Lower lobe of right lung (tissue), 2 donors: Measurements from ENCODE around the gene SLC35F3. TPM values are rescaled to one million over a fixed set of nuclear protein-coding genes. Genes with fewer than 3 reads are reported as not detected.
"Not testable (repeated sequence)": the region's sequence is repeated elsewhere in the genome, so short reads cannot be mapped to it uniquely, and the experiment has no call there.

ENCODE experiments used
- ATAC-seq, 2 donors: fragments of 200-7000 bp; cut with Tn5 transposase; one replicate each; pipeline ENCODE4 v1.9.1; 2020 to 2022; ENCODE audit warnings: mild to moderate bottlenecking in 2 of 2, moderate library complexity in 2 of 2
- DNase-seq: peaks from one replicate; pipeline ENCODE4 v3.0.0-alpha.2; 2020
- H3K27ac ChIP-seq: fragments of 200-600 bp; one replicate; pipeline ENCODE4 v1.8.0; 2022
- H3K27me3 ChIP-seq: fragments of 200-600 bp; one replicate; pipeline ENCODE4 v1.8.0; 2022; ENCODE audit warnings: low read depth
- H3K36me3 ChIP-seq: fragments of 200-600 bp; one replicate; pipeline ENCODE4 v1.8.0; 2022; ENCODE audit warnings: mild to moderate bottlenecking
- H3K4me1 ChIP-seq: fragments of 200-600 bp; one replicate; pipeline ENCODE4 v1.8.0; 2022
- H3K4me3 ChIP-seq: fragments of 200-600 bp; one replicate; pipeline ENCODE4 v1.8.0; 2022; ENCODE audit warnings: mild to moderate bottlenecking
- H3K9me3 ChIP-seq: fragments of 200-600 bp; one replicate; pipeline ENCODE4 v1.8.0; 2022
- intact Hi-C: fragments of 100-400 bp; cut with DNase I; formaldehyde crosslinking; loops from one replicate; pipeline ENCODE4 v1.11.0; 2022
- total RNA-seq: library from RNA; stranded (reverse); fragmentation: NEBNext Ultra II Directional; extraction: Animal tissue kit (Norgen Biotek cat#: 25700); gene quantifications from one replicate; pipeline ENCODE4 v1.2.1, GENCODE V29; 2021
- TF ChIP-seq, protein P1 (sequence below): fragments of 200-600 bp; IDR thresholded peaks from one replicate; pipeline ENCODE4 v1.8.0; 2022; ENCODE audit warnings: antibody characterized with exemption, mild to moderate bottlenecking
- donor health status: DM: no; HTN: yes; CAD: no; lungs with severe emphysema.

The SLC35F3 gene
- total RNA-seq, 1 donor from 2014 or later = 0.41 TPM

DNA sequence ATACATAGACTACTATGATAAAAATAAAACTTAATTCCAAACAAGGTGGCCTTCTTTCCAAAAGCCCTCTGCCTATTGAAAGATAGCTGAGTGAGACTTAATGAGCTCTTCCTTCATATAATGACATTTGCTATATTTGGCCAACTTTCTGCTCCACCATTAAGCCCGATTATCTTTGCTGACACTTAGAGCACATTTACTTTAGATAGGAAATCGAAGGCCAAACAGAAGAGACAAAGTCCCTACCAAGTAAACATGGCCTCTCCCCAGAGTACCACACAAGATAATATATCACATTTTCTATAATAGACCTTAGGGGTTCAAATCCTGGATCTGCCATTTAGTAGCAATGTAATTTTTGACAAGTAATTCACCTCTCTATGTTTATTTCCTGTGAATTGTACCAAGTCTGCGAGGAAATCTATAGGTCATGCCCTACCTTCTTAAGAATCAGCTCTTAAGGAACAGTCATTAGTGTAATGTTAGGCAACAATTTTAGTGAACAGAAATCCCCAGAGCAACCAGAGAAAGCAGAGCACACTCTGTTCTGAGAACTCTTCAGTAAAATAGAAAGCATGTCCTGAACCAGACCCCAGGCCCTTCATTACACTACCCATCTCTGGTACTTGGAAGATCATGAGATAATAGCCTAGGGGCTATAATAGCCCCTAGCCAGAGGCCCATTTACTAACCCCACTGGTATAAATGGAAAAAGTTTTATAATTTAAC is 451.5 kb downstream of the SLC35F3 start:
- Histone ChIP-seq H3K36me3 (no peaks in the 10 kb centered on the region), H3K9me3 (no peaks in the 10 kb centered on the region), H3K27ac (no peak overlapping the region), H3K4me1 (no peaks in the 10 kb centered on the region), H3K27me3 (no peaks in the 10 kb centered on the region), H3K4me3 (no peak overlapping the region)
- TF ChIP-seq, protein P1, sequence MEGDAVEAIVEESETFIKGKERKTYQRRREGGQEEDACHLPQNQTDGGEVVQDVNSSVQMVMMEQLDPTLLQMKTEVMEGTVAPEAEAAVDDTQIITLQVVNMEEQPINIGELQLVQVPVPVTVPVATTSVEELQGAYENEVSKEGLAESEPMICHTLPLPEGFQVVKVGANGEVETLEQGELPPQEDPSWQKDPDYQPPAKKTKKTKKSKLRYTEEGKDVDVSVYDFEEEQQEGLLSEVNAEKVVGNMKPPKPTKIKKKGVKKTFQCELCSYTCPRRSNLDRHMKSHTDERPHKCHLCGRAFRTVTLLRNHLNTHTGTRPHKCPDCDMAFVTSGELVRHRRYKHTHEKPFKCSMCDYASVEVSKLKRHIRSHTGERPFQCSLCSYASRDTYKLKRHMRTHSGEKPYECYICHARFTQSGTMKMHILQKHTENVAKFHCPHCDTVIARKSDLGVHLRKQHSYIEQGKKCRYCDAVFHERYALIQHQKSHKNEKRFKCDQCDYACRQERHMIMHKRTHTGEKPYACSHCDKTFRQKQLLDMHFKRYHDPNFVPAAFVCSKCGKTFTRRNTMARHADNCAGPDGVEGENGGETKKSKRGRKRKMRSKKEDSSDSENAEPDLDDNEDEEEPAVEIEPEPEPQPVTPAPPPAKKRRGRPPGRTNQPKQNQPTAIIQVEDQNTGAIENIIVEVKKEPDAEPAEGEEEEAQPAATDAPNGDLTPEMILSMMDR = no peak
- ATAC-seq = no peak
- no peak for DNase-seq
- intact Hi-C loops = no loop called here

DNA sequence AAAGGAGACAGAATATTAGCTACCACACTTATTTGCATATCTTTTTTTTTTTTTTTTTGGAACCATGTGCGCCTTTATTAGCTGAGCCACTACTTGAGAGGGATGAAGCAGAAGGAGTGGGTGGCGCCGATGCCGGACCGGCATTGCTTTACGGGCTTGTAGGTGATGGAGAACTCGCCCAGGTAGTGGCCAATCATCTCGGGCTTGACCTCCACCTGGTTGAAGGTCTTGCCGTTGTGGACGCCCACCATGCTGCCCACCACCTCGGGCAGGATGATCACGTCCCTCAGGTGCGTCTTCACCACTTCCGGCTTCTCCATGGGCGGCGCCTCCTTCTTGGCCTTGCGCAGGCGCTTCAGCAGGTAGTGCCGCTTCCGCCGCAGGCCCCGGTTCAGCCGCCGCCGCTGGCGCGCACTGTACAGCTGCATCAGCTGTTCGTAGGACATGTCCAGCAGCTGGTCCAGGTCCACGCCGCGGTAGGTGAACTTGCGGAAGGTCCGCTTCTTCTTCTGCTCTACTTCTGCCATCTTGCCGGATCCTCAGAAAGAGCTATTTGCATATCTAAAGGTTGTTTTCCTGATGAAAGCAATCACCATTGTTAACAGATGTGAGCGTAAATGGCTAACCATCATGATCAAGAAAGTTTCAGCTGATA is 452.3 kb downstream of the SLC35F3 start:
- H3K36me3 ChIP-seq, H3K4me1 ChIP-seq, H3K9me3 ChIP-seq, H3K27me3 ChIP-seq, intact Hi-C loops: not testable (repeated sequence)
- Histone ChIP-seq H3K4me3 (peak overlapping the region; percentile 49), H3K27ac (peak overlapping the region; percentile 57)
- DNase-seq = peak; percentile 79
- ATAC-seq = peak; percentile 83 to 89

DNA sequence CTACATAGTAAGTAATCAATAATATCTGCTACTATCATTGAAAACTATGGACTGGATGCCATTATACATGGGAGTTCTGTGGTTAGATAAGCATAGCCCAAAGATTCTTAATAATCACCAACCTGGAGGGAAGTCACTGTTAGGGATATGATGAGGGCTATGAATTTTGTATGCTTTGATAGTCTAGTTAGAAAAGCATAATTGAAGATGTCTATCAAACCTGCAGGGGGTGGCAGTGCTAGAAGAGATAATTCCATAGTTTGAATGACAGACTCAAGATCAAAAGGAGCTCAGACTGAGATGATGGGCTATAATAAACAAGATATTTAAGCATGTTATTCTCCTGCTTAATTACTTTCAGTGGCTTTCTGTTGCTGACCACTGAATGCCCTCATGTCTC is 453.4 kb downstream of the SLC35F3 start:
- intact Hi-C loops = no loop called here
- TF ChIP-seq, protein P1 = no peak
- DNase-seq = no peak

DNA sequence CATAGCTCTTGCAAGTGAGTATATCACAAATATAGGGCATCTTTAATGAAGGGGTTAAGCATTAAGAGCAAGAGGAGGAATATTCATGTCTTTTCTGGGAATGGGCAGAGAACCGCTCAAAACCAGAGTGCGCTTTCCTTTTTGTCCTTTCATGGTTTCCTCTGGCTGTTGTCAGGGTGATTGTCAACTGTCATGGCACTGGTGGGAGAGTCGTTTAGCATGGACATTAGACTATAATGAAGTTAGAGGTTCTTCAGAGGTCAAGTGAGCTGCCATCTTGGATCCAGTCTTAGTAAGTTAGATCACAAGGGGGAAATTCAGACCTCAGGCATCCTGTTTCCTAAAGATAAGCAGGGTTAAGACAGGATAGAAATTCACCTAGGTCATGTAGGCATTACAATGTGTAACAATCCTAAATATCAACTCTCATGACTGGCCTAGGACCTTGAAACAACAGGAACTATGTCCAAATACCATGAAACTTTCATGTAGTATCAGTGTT is 456.7 kb downstream of the SLC35F3 start:
- DNase-seq = no peak
- Histone ChIP-seq H3K4me1 (no peaks in the 10 kb centered on the region), H3K36me3 (no peaks in the 10 kb centered on the region), H3K27me3 (no peaks in the 10 kb centered on the region), H3K9me3 (no peaks in the 10 kb centered on the region), H3K4me3 (no peak overlapping the region), H3K27ac (no peak overlapping the region)
- TF ChIP-seq, protein P1 = no peak
- no peak for ATAC-seq
- intact Hi-C loops = no loop called here

More for the DNA sequence above, 453.4 kb downstream of the SLC35F3 start:
- Histone ChIP-seq H3K4me1 (no peaks in the 10 kb centered on the region), H3K36me3 (no peaks in the 10 kb centered on the region), H3K27ac (no peak overlapping the region), H3K9me3 (no peaks in the 10 kb centered on the region), H3K4me3 (no peak overlapping the region), H3K27me3 (no peaks in the 10 kb centered on the region)
- ATAC-seq = no peak

DNA sequence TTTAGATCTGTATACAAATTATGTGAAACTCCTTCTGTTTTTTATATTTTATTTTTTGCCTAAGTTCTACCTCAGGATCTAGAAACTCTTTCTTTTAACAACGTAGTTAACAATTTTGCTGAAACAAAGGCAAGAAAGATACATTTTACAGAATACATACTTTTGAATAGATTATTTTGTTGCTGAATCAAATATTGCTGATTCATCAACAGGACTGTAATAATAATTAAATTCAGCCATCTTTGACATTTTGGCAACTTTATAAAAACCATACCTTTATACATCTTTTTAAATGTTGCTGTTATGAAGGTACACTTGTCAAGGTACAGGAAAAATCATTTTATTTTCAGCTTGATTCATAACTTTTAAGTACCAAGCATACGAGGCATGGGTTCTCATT is 458.1 kb downstream of the SLC35F3 start:
- ATAC-seq = no peak
- no peaks in the 10 kb centered on the region for H3K27me3 ChIP-seq

More for the DNA sequence above, 458.1 kb downstream of the SLC35F3 start:
- H3K4me3 ChIP-seq = no peak overlapping the region
- DNase-seq = no peak
- intact Hi-C loops = no loop called here
- no peak overlapping the region for H3K27ac ChIP-seq
- TF ChIP-seq, protein P1 = no peak
- H3K9me3 ChIP-seq = no peaks in the 10 kb centered on the region
- no peaks in the 10 kb centered on the region for H3K4me1 ChIP-seq
- no peaks in the 10 kb centered on the region for H3K36me3 ChIP-seq
